Stimulated activated effector memory CD8-positive, alpha-beta T cell treated with anti-CD3 and anti-CD28 coated beads, Interleukin-12 subunit alpha, Interleukin-12 subunit beta, amount 100 ng/mL, for 72 hours (primary cell): ENCODE data around the gene TLX2.
"Not testable (repeated sequence)": the region's sequence is repeated elsewhere in the genome, so short reads cannot be mapped to it uniquely, and the experiment has no call there.

Experiments used
- ATAC-seq: fragments of 150-1000 bp; cut with Tn5 transposase; 2 replicates; pipeline ENCODE4 v1.10.0; 2021
- DNase-seq, 2 donors: peaks; one replicate each; pipeline ENCODE4 v3.0.0; 2021 to 2022; ENCODE audit warnings: low spot score in 2 of 2
- H3K27ac Mint-ChIP-seq: one replicate; pipeline ENCODE4 v1.8.0; 2022; ENCODE audit warnings: mild to moderate bottlenecking, mixed read lengths
- H3K36me3 Mint-ChIP-seq: one replicate; pipeline ENCODE4 v1.8.0; 2022; ENCODE audit warnings: mild to moderate bottlenecking, mixed read lengths
- H3K4me1 Mint-ChIP-seq: one replicate; pipeline ENCODE4 v1.8.0; 2022; ENCODE audit warnings: mixed read lengths
- H3K4me3 Mint-ChIP-seq: one replicate; pipeline ENCODE4 v1.8.0; 2022; ENCODE audit warnings: mild to moderate bottlenecking, mixed read lengths
- H3K9me3 Mint-ChIP-seq: one replicate; pipeline ENCODE4 v1.8.0; 2022; ENCODE audit warnings: mixed read lengths

The TLX2 gene

GRCh38 chr2:74514368-74515270 is at the start of gene TLX2:
TLX2 (plus strand) TSS chr2:74514450; CDS start chr2:74514807, 357 bp downstream.
- no peak for DNase-seq
- H3K9me3 Mint-ChIP-seq = no peaks in the 10 kb centered on the region
- ATAC-seq = peak; percentile 6
- no peak within 1 kb of the TSS for H3K27ac Mint-ChIP-seq
- no peaks in the 10 kb centered on the region for H3K36me3 Mint-ChIP-seq
- peak within 1 kb of the TSS; percentile 73 for H3K4me3 Mint-ChIP-seq
- H3K4me1 Mint-ChIP-seq = peaks cover 16% of the 10 kb centered on the region

- not testable (repeated sequence) for ATAC-seq, H3K9me3 Mint-ChIP-seq, DNase-seq
- H3K27ac Mint-ChIP-seq = peak overlapping the region; percentile 83
- H3K4me1 Mint-ChIP-seq = peaks cover 27% of the 10 kb centered on the region
- H3K36me3 Mint-ChIP-seq = peaks cover 56% of the 10 kb centered on the region
- peak overlapping the region; percentile 97 for H3K4me3 Mint-ChIP-seq
Observed at GRCh38 chr2:74470742-74471141, 43.5 kb upstream of the TLX2 start.

GRCh38 chr2:74471332-74472065 is 42.8 kb upstream of the TLX2 start:
- ATAC-seq (peak; percentile 4), DNase-seq (no peak)
- Mint-ChIP-seq H3K4me1 (peaks cover 27% of the 10 kb centered on the region), H3K4me3 (peak overlapping the region; percentile 97), H3K9me3 (no peaks in the 10 kb centered on the region), H3K36me3 (peaks cover 56% of the 10 kb centered on the region), H3K27ac (peak overlapping the region; percentile 97)

GRCh38 chr2:74472086-74472944 is 41.9 kb upstream of the TLX2 start, which contains the start of gene MRPL53:
MRPL53 (minus strand) TSS chr2:74472680; CDS start chr2:74472660, 20 bp downstream.
- peak within 1 kb of the TSS; percentile 97 for H3K4me3 Mint-ChIP-seq

GRCh38 chr2:74472945-74473258 is 41.3 kb upstream of the TLX2 start:
- peaks cover 63% of the 10 kb centered on the region for H3K36me3 Mint-ChIP-seq

More at GRCh38 chr2:74472086-74472944, 41.9 kb upstream of the TLX2 start, which contains the start of gene MRPL53:
- no peaks in the 10 kb centered on the region for H3K9me3 Mint-ChIP-seq
- DNase-seq = peak; percentile 88 to 97
- peaks cover 57% of the 10 kb centered on the region for H3K36me3 Mint-ChIP-seq
- peak; percentile 96 for ATAC-seq
- peaks cover 27% of the 10 kb centered on the region for H3K4me1 Mint-ChIP-seq
- peak within 1 kb of the TSS; percentile 97 for H3K27ac Mint-ChIP-seq

GRCh38 chr2:74474481-74474880 is 39.8 kb upstream of the TLX2 start:
- H3K4me3 Mint-ChIP-seq = peak overlapping the region; percentile 97

More at GRCh38 chr2:74472945-74473258, 41.3 kb upstream of the TLX2 start:
- Mint-ChIP-seq H3K9me3 (no peaks in the 10 kb centered on the region), H3K4me1 (peaks cover 27% of the 10 kb centered on the region), H3K27ac (peak overlapping the region; percentile 97), H3K4me3 (peak overlapping the region; percentile 97)
- DNase-seq (no peak), ATAC-seq (no peak)

GRCh38 chr2:74474899-74475298 is 39.4 kb upstream of the TLX2 start:
- peak overlapping the region; percentile 54 for H3K27ac Mint-ChIP-seq
- no peaks in the 10 kb centered on the region for H3K9me3 Mint-ChIP-seq
- peaks cover 83% of the 10 kb centered on the region for H3K36me3 Mint-ChIP-seq
- H3K4me3 Mint-ChIP-seq = no peak overlapping the region
- peaks cover 24% of the 10 kb centered on the region for H3K4me1 Mint-ChIP-seq
- DNase-seq = no peak
- ATAC-seq = no peak

More at GRCh38 chr2:74474481-74474880, 39.8 kb upstream of the TLX2 start:
- no peaks in the 10 kb centered on the region for H3K9me3 Mint-ChIP-seq
- ATAC-seq = no peak
- no peak for DNase-seq
- H3K27ac Mint-ChIP-seq = no peak overlapping the region
- peaks cover 79% of the 10 kb centered on the region for H3K36me3 Mint-ChIP-seq
- H3K4me1 Mint-ChIP-seq = peaks cover 27% of the 10 kb centered on the region

GRCh38 chr2:74481431-74481830 is 32.8 kb upstream of the TLX2 start:
- H3K27ac Mint-ChIP-seq = peak overlapping the region; percentile 95
- peak overlapping the region; percentile 90 for H3K4me3 Mint-ChIP-seq
- no peaks in the 10 kb centered on the region for H3K9me3 Mint-ChIP-seq
- DNase-seq (no peak), ATAC-seq (no peak)
- peaks cover 70% of the 10 kb centered on the region for H3K36me3 Mint-ChIP-seq
- H3K4me1 Mint-ChIP-seq = peaks cover 33% of the 10 kb centered on the region

GRCh38 chr2:74481961-74482800 is 32.1 kb upstream of the TLX2 start:
- H3K4me1 Mint-ChIP-seq = peaks cover 39% of the 10 kb centered on the region
- DNase-seq = peak in 1 of 2 donors; percentile 88
- peak overlapping the region; percentile 95 for H3K27ac Mint-ChIP-seq
- no peaks in the 10 kb centered on the region for H3K9me3 Mint-ChIP-seq
- ATAC-seq = peak; percentile 65
- peak overlapping the region; percentile 90 for H3K4me3 Mint-ChIP-seq
- peaks cover 76% of the 10 kb centered on the region for H3K36me3 Mint-ChIP-seq

GRCh38 chr2:74482801-74483674 is 31.2 kb upstream of the TLX2 start, which contains the start of the genes CCDC142 and TTC31:
CCDC142 (minus strand) TSS chr2:74482998; CDS start chr2:74482837, 161 bp downstream.
TTC31 (plus strand) TSS chr2:74483081; CDS start chr2:74483096, 15 bp downstream.
- Mint-ChIP-seq H3K36me3 (peaks cover 68% of the 10 kb centered on the region), H3K4me3 (peak within 1 kb of the TSS; percentile 90), H3K27ac (peak within 1 kb of the TSS; percentile 95), H3K9me3 (no peaks in the 10 kb centered on the region), H3K4me1 (peaks cover 39% of the 10 kb centered on the region)
- DNase-seq = peak; percentile 79 to 96
- ATAC-seq = peak; percentile 96

- H3K9me3 Mint-ChIP-seq, ATAC-seq, DNase-seq: not testable (repeated sequence)
- Mint-ChIP-seq H3K4me3 (peak overlapping the region; percentile 90), H3K27ac (peak overlapping the region; percentile 95), H3K4me1 (peaks cover 39% of the 10 kb centered on the region), H3K36me3 (peaks cover 65% of the 10 kb centered on the region)
Observed at GRCh38 chr2:74483675-74484164, 30.5 kb upstream of the TLX2 start.

- Mint-ChIP-seq H3K36me3 (peaks cover 62% of the 10 kb centered on the region), H3K27ac (no peak overlapping the region), H3K4me3 (no peak overlapping the region), H3K9me3 (no peaks in the 10 kb centered on the region), H3K4me1 (peaks cover 28% of the 10 kb centered on the region)
- ATAC-seq = no peak
- DNase-seq = no peak
Observed at GRCh38 chr2:74486141-74486540, 28.1 kb upstream of the TLX2 start.
